Hepatocyte (in vitro differentiated cells): ENCODE data around the gene CNN3.

Experiments used
- CTCF ChIP-seq: fragments of 200-600 bp; sonication (generic); IDR thresholded peaks from 2 replicates; pipeline ENCODE4 v1.5.1; 2016; ENCODE audit warnings: antibody characterized with exemption, mild to moderate bottlenecking; ENCODE audit not compliant: poor library complexity
- EZH2 ChIP-seq: fragments of 200-600 bp; sonication (generic); IDR thresholded peaks from 2 replicates; pipeline ENCODE4 v1.6.1; 2016; ENCODE audit warnings: antibody characterized with exemption, mild to moderate bottlenecking, borderline replicate concordance
- EZH2phosphoT487 ChIP-seq: fragments of 200-600 bp; sonication (generic); IDR thresholded peaks from one replicate; pipeline ENCODE4 v1.6.1; 2018; ENCODE audit warnings: antibody characterized with exemption, mild to moderate bottlenecking, low read depth, moderate library complexity; ENCODE audit not compliant: unreplicated experiment, severe bottlenecking

GRCh38 chr1:94883691-94884090 lies 43.2 kb downstream of the CNN3 start:
- TF ChIP-seq CTCF, result no peak
- no peak for TF ChIP-seq EZH2
- TF ChIP-seq EZH2phosphoT487, result no peak
